HUES6 (cell line): ENCODE results near the gene KIF1B.
"Not testable (repeated sequence)": the region's sequence is repeated elsewhere in the genome, so short reads cannot be mapped to it uniquely, and the experiment has no call there.

ENCODE experiments used
- H3K27ac ChIP-seq: 2 replicates; pipeline ENCODE4 v1.7.0; 2013; ENCODE audit warnings: low read depth, mild to moderate bottlenecking, low read length, inconsistent platforms
- H3K27me3 ChIP-seq: 2 replicates; pipeline ENCODE4 v1.6.1; 2013; ENCODE audit warnings: low read length; ENCODE audit not compliant: control insufficient read depth, insufficient read depth
- H3K36me3 ChIP-seq: 2 replicates; pipeline ENCODE4 v1.6.1; 2013; ENCODE audit warnings: low read length; ENCODE audit not compliant: control insufficient read depth, insufficient read depth
- H3K4me1 ChIP-seq: 2 replicates; pipeline ENCODE4 v1.6.1; 2013; ENCODE audit warnings: low read length; ENCODE audit not compliant: control insufficient read depth, insufficient read depth
- H3K4me3 ChIP-seq: 2 replicates; pipeline ENCODE4 v1.5.1; 2013; ENCODE audit warnings: low read depth, low read length
- H3K9ac ChIP-seq: one replicate; pipeline ENCODE4 v1.6.1; 2013; ENCODE audit warnings: mild to moderate bottlenecking, low read length
- H3K9me3 ChIP-seq: 2 replicates; pipeline ENCODE4 v1.6.1; 2013; ENCODE audit warnings: low read depth, low read length; ENCODE audit not compliant: control insufficient read depth, insufficient read depth

KIF1B gene

DNA sequence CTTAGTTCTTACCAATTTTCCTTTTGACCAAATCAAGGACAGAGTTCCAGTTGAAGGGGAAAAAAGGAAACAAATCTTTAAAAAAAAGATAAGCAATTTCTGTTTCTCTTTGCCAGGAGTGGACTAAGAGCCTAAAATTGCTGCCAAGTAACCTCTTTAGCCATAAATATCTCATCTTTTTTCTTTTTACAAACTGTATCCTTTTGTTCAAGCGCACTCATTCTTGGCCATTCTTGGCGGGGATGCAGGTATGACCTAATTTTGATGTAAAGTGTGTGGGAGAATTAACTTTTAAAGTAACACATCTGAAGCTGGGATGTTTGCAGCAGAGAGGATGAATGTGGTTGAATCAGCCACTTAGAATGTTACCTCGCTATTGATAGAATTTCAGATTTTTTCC lies 13.4 kb upstream of the KIF1B start:
- H3K36me3 ChIP-seq = no peaks in the 10 kb centered on the region
- H3K9ac ChIP-seq = no peak overlapping the region
- no peak overlapping the region for H3K27ac ChIP-seq
- H3K4me1 ChIP-seq = no peaks in the 10 kb centered on the region
- no peaks in the 10 kb centered on the region for H3K9me3 ChIP-seq
- no peak overlapping the region for H3K4me3 ChIP-seq
- H3K27me3 ChIP-seq = no peaks in the 10 kb centered on the region

DNA sequence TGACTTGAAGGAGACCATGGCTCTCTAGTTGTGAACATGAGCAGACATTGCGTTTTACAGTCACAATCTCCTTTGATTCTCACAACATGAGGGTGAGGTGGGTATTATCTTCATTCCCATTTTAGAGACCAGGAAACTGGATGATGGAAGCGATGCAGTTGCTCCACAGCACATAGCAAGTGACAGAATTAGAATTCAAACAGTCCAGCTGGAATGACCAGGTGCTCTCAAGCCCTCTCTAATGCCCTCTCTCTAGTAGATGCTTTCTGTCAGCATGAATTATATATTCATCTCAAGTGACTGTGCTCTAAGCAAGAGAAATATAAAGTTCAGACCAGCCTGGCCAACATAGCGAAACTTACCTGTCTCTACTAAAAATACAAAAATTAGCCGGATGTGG lies 9.8 kb upstream of the KIF1B start:
- Histone ChIP-seq H3K9ac (no peak overlapping the region), H3K4me1 (no peaks in the 10 kb centered on the region), H3K27me3 (no peaks in the 10 kb centered on the region), H3K4me3 (no peak overlapping the region), H3K36me3 (no peaks in the 10 kb centered on the region), H3K9me3 (no peaks in the 10 kb centered on the region), H3K27ac (no peak overlapping the region)

DNA sequence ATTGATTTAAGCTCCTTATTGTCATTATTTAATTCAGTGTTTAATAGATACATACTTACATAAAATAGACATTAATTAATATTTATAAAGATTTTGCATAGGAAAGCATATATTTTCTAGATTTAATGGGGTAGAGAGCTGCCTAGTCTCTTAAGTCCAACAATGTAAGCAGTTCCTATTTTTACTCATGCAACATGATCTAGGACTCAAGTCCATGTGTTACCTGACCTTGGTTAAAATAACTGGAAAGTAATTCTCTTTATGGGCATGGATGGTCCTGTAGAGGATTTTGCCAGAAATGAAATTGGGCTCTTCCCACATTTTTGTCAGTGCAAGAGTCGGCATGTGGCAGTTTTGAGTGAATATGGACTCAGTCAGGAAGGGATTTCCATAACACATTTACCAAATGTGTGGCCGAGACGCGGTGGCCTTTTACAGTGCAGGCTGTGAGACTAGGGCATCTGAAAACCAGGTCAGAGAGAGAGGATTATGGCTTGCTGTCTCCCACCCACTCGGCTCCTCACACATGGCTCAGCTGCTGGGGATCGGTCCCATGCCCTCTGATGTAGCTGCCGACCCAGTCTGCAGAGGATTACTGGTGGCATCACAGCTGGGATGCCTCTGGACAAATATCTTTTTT lies 6.2 kb upstream of the KIF1B start:
- Histone ChIP-seq H3K4me3 (no peak overlapping the region), H3K27ac (no peak overlapping the region), H3K4me1 (no peaks in the 10 kb centered on the region), H3K27me3 (no peaks in the 10 kb centered on the region), H3K9me3 (no peaks in the 10 kb centered on the region), H3K9ac (no peak overlapping the region), H3K36me3 (no peaks in the 10 kb centered on the region)

DNA sequence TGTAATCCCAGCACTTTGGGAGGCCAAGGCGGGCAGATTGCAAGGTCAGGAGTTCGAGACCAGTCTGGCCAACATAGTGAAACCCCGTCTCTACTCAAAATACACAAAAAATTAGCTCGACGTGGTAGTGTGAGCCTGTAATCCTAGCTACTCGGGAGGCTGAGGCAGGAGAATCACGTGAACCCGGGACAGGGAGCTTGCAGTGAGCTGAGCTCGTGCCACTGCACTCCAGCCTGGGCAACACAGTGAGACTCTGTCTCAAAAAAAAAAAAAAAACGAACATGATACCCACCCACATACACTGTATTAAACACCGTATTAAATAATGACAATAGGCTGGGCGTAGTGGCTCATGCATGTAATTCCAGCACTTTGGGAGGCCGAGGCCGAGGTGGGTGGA lies 5.2 kb upstream of the KIF1B start:
- not testable (repeated sequence) for H3K9me3 ChIP-seq, H3K4me1 ChIP-seq, H3K27ac ChIP-seq, H3K4me3 ChIP-seq, H3K36me3 ChIP-seq, H3K9ac ChIP-seq, H3K27me3 ChIP-seq

DNA sequence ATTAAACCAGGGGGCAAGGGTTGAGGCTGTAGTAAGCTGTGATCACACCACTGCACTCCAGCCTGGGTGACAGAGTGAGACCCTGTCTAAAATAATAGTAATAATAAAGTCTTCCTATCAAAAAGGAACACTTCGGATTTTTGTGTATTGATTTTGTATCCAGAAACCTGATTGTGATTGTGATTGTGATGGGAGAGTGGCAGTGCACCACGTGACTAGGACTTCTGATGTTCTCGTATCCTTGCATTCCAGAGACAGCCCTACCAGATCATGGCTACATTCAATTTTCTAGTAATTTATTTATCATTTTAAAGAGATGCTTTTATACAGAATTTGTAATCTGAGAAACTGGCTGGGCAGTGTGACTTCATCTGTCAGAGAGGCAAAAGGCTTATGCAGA lies 2.6 kb upstream of the KIF1B start:
- Histone ChIP-seq H3K4me1 (peaks cover 8% of the 10 kb centered on the region; the same call in 1 of the 2 replicates), H3K36me3 (no peaks in the 10 kb centered on the region), H3K4me3 (no peak overlapping the region), H3K9ac (no peak overlapping the region), H3K9me3 (no peaks in the 10 kb centered on the region), H3K27ac (no peak overlapping the region), H3K27me3 (no peaks in the 10 kb centered on the region)

DNA sequence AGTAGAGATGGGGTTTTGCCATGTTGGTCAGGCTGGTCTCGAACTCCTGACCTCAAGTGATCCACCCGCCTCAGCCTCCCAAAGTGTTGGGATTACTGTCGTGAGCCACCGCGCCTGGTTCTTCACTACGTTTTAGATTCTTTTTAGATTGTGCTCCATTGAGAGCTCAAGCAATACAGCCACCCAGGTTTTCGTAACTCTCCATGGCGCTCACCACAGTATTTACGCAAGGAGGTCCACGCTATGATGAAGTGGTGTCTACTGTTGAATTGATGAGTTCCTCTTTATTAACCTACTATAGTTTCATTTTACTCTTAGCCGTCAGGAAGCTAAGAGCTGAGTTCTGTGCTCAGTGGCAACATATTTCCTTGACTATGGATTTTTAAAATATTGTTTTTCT lies 1.8 kb upstream of the KIF1B start:
- Histone ChIP-seq H3K36me3 (no peaks in the 10 kb centered on the region), H3K4me1 (peaks cover 15% of the 10 kb centered on the region), H3K9ac (no peak overlapping the region), H3K9me3 (no peaks in the 10 kb centered on the region), H3K27ac (no peak overlapping the region), H3K27me3 (no peaks in the 10 kb centered on the region), H3K4me3 (no peak overlapping the region)

DNA sequence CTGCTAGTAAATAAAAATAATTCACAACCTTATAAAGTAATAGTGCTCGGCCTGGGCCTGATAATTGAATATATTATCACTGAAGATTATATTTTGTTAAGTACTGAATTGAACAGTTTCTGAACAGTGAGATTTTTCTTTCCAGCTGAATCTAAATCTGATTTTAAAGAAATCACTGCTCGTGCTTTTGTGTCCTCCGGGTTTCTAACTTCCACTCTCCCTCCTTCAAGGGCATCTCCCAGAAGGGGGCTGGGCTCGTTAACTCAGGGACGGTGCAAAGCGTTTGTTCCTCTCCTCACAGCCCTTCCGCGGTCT lies 823 bp upstream of the KIF1B start:
- Histone ChIP-seq H3K9ac (peak overlapping the region; percentile 86), H3K4me1 (peaks cover 16% of the 10 kb centered on the region), H3K4me3 (peak overlapping the region; percentile 99), H3K27ac (peak overlapping the region; percentile 75; the same call in 1 of the 2 replicates), H3K27me3 (no peaks in the 10 kb centered on the region), H3K36me3 (no peaks in the 10 kb centered on the region), H3K9me3 (no peaks in the 10 kb centered on the region)

DNA sequence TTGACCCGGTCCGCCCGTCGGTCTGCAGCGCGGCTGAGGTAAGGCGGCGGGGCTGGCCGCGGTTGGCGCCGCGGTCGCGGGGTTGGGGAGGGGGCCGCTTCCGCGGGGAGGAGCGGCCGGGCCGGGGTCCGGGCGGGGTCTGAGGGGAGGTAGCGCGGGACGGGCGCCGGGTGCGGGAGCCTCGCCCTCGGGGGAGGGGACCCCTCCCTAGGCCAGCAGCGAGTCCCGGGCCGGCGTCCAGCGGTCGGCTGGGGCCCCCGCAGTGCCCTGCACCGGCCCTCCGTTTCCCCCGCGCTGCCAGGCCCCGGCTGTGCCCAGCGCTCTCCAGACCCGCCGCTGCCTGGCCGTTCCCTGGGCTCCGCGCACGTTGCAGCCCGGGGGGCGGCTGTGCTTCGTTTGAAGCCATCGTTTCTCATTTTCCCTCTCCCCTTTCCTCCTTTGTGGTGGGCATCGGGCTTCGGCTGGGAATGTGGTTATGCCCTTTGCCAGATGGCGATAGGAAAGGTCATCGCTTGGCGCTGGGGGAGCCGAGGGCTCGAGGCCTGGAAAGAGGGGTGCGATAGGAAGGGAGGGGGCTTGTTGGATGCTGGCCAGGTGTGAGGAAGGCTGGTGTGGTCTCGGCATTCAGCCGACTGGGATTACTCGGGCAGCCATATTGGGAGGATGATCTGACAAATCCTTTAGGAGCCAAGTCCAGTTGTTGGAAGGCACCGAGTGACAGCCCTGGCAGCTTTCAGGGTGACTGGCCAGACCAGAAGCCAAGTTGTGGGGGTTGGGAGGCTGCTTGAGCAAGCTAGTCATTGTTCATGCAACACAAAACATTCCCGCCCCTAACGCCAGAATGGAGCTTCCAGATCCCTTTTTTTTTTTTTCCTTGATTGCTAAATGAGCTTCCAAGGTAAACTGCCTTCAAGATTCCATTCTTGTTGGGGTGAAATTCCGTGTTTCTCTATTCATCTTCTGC lies 753 bp downstream of the KIF1B start:
- no peaks in the 10 kb centered on the region for H3K36me3 ChIP-seq
- peaks cover 16% of the 10 kb centered on the region for H3K4me1 ChIP-seq
- H3K4me3 ChIP-seq = peak overlapping the region; percentile 99
- H3K9me3 ChIP-seq = no peaks in the 10 kb centered on the region
- H3K27ac ChIP-seq = peak overlapping the region; percentile 95
- no peaks in the 10 kb centered on the region for H3K27me3 ChIP-seq
- peak overlapping the region; percentile 99 for H3K9ac ChIP-seq

DNA sequence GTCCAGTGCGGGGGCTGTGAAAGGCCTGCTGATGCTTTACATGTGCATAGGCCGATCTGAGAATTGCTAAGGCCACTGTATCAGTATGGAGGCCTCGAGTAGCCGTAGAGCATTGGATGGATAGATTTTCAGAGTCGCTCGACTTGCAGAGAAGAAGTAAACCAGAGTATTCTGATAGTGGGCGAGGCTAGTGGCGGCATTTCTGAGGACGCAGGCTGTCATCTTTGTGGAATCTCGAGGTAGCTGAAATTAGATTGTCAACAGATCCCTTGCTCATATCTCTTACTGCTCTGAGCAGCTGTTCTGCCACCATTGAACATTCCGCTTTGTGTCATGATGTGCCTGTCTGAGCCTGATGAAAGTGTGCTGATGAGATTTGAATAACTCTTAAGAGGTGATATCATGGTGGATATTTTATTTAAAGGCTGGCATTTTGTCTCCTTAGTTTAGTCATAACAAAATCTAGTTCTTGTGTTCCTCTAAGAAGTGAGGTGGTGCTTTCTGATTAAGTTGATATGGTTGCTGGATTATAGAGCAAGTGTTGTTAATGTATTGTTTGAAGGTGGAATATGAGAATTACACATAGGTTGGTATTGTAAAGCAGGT lies 1.5 kb downstream of the KIF1B start:
- Histone ChIP-seq H3K9me3 (no peaks in the 10 kb centered on the region), H3K27me3 (no peaks in the 10 kb centered on the region), H3K9ac (peak overlapping the region; percentile 99), H3K27ac (peak overlapping the region; percentile 95), H3K4me3 (peak overlapping the region; percentile 99), H3K4me1 (peaks cover 16% of the 10 kb centered on the region), H3K36me3 (no peaks in the 10 kb centered on the region)

DNA sequence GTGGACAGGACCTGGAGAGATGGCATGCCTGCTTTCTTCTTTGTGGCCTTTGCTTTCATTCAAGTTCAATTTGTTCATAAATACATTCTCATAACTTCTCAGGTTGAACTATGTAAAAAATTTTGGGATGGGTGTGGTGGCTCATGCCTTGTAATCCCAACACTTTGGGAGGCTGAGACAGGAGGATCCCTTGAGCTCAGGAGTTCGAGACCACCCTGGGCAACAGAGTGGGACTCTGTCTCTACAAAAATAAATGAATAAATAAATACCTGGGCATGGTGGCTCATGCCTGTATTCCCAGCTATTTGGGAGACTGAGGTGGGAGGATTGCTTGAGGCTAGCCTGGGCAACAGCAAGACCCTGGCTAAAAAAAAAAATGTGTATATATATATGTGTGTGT lies 2.1 kb downstream of the KIF1B start:
- Histone ChIP-seq H3K9ac (peak overlapping the region; percentile 20), H3K27me3 (no peaks in the 10 kb centered on the region), H3K36me3 (no peaks in the 10 kb centered on the region), H3K27ac (no peak overlapping the region), H3K4me1 (peaks cover 16% of the 10 kb centered on the region), H3K9me3 (no peaks in the 10 kb centered on the region), H3K4me3 (peak overlapping the region; percentile 99)

DNA sequence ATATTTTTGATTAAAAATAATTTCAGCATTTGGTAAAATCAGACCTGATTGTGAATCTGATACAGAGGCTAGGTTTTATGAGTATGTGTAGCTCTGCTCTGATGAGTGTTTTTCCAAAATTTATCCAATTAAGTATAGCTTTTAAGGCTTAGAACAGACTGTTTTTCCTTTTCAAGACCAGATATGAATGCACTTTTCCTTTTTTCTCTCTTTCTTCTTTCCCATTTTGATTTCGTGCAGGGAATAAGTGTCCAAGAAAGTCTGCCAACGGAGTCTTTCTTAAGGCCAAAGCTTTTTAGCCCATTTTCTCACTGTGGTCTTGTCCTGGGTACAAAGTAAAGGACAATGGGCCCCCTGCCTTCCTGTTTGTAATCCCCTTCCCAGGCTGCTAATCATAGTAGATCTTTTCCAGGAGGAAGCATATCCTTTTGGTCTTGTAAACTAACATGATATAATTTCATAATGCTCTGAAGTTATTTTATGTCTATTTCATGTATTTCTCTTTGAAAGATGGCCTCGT lies 2.9 kb downstream of the KIF1B start:
- Histone ChIP-seq H3K9me3 (no peaks in the 10 kb centered on the region), H3K36me3 (no peaks in the 10 kb centered on the region), H3K27me3 (no peaks in the 10 kb centered on the region), H3K4me1 (peaks cover 19% of the 10 kb centered on the region), H3K4me3 (no peak overlapping the region; the same call in 1 of the 2 replicates), H3K27ac (no peak overlapping the region), H3K9ac (no peak overlapping the region)
